GM23338 (cell line): ENCODE results near the gene NLGN3. TPM values are rescaled to one million over a fixed set of nuclear protein-coding genes. Genes with fewer than 3 reads are reported as not detected.
A peak's percentile ranks its signal among the peaks of the same experiment; 100 is the strongest.

Experiments used
- ATAC-seq: fragments of 200-7000 bp; cut with Tn5 transposase; 3 replicates; pipeline ENCODE4 v1.9.1; 2020
- DNase-seq: peaks from one replicate; pipeline ENCODE4 v3.0.0-alpha.2; 2015; ENCODE audit warnings: low spot score
- H2AFZ ChIP-seq: fragments of 200-600 bp; sonication (generic); 2 replicates; pipeline ENCODE4 v1.8.0; 2016; ENCODE audit warnings: antibody characterized with exemption, mild to moderate bottlenecking, moderate library complexity
- H3F3A ChIP-seq: fragments of 200-600 bp; sonication (generic); replicated peaks from 2 replicates; pipeline ENCODE4 v1.8.0; 2017; ENCODE audit warnings: antibody characterized with exemption, mixed run types, low read depth
- H3K27ac ChIP-seq: fragments of 200-600 bp; sonication (generic); 2 replicates; pipeline ENCODE4 v1.6.1; 2016; ENCODE audit warnings: low read depth
- H3K27me3 ChIP-seq: fragments of 200-600 bp; sonication (generic); 2 replicates; pipeline ENCODE4 v1.8.0; 2016; ENCODE audit warnings: mild to moderate bottlenecking, mixed run types, moderate library complexity; ENCODE audit not compliant: insufficient read depth
- H3K36me3 ChIP-seq: fragments of 200-600 bp; sonication (generic); 2 replicates; pipeline ENCODE4 v1.8.0; 2016; ENCODE audit warnings: mild to moderate bottlenecking; ENCODE audit not compliant: insufficient read depth
- H3K4me1 ChIP-seq: fragments of 200-600 bp; sonication (generic); 2 replicates; pipeline ENCODE4 v1.8.0; 2016; ENCODE audit warnings: mild to moderate bottlenecking, moderate library complexity; ENCODE audit not compliant: insufficient read depth
- H3K4me2 ChIP-seq: fragments of 200-600 bp; sonication (generic); 2 replicates; pipeline ENCODE4 v1.7.1; 2017; ENCODE audit warnings: mixed run types
- H3K4me3 ChIP-seq: fragments of 200-600 bp; sonication (generic); 2 replicates; pipeline ENCODE4 v1.6.1; 2016; ENCODE audit warnings: mixed run types
- H3K79me2 ChIP-seq: fragments of 200-600 bp; sonication (generic); replicated peaks from 2 replicates; pipeline ENCODE4 v1.8.0; 2017; ENCODE audit warnings: mild to moderate bottlenecking; ENCODE audit not compliant: insufficient read depth
- H3K9me2 ChIP-seq: fragments of 200-600 bp; sonication (generic); 2 replicates; pipeline ENCODE4 v1.8.0; 2017; ENCODE audit not compliant: insufficient read depth
- H4K20me1 ChIP-seq: fragments of 200-600 bp; sonication (generic); replicated peaks from 2 replicates; pipeline ENCODE4 v1.8.0; 2017; ENCODE audit warnings: mild to moderate bottlenecking; ENCODE audit not compliant: insufficient read depth
- H3K27ac Mint-ChIP-seq: 2 replicates; pipeline ENCODE4 v1.8.0; 2020; ENCODE audit warnings: inconsistent platforms, mild to moderate bottlenecking, moderate library complexity, mixed read lengths
- H3K27me3 Mint-ChIP-seq: 3 replicates; pipeline ENCODE4 v1.8.0; 2022; ENCODE audit warnings: low read depth, mild to moderate bottlenecking, moderate library complexity, mixed read lengths, inconsistent platforms; ENCODE audit not compliant: insufficient read depth, poor library complexity
- H3K36me3 Mint-ChIP-seq: 3 replicates; pipeline ENCODE4 v1.8.0; 2021; ENCODE audit warnings: low read depth, mild to moderate bottlenecking, inconsistent platforms, moderate library complexity, mixed read lengths
- H3K4me1 Mint-ChIP-seq: 3 replicates; pipeline ENCODE4 v1.8.0; 2020; ENCODE audit warnings: mild to moderate bottlenecking, inconsistent platforms, mixed read lengths
- H3K4me3 Mint-ChIP-seq: 3 replicates; pipeline ENCODE4 v1.8.0; 2021; ENCODE audit warnings: moderate library complexity, mild to moderate bottlenecking, inconsistent platforms, mixed read lengths
- H3K9me3 Mint-ChIP-seq: 3 replicates; pipeline ENCODE4 v1.8.0; 2020; ENCODE audit warnings: moderate library complexity, mild to moderate bottlenecking, inconsistent platforms, mixed read lengths
- CREB1 ChIP-seq: fragments of 250-450 bp; sonication (Bioruptor Pico); IDR thresholded peaks from 2 replicates; pipeline ENCODE4 v1.5.0; 2020; ENCODE audit warnings: low read depth, mild to moderate bottlenecking, moderate library complexity
- CTCF ChIP-seq, 2 experiments: fragments of 200-600 bp in 1 of 2; sonication (generic) in 1 of 2; conservative IDR thresholded peaks; 2 replicates each; pipeline versions ENCODE4 v1.5.1 to v1.6.1; 2016 to 2017; ENCODE audit warnings: antibody characterized with exemption in 2 of 2, low read depth in 2 of 2, mild to moderate bottlenecking in 2 of 2, moderate library complexity in 1 of 2
- EZH2phosphoT487 ChIP-seq: fragments of 200-600 bp; sonication (generic); IDR thresholded peaks from one replicate; pipeline ENCODE4 v1.8.1; 2018; ENCODE audit warnings: antibody characterized with exemption; ENCODE audit not compliant: unreplicated experiment
- JUNB ChIP-seq: IDR thresholded peaks from one replicate; pipeline ENCODE4 v1.6.1; 2016; ENCODE audit warnings: antibody characterized with exemption; ENCODE audit not compliant: unreplicated experiment
- NANOG ChIP-seq: IDR thresholded peaks from 2 replicates; pipeline ENCODE4 v1.6.1; 2016; ENCODE audit warnings: antibody characterized with exemption, borderline replicate concordance
- POLR2AphosphoS5 ChIP-seq: IDR thresholded peaks from 2 replicates; pipeline ENCODE4 v1.6.1; 2016; ENCODE audit warnings: antibody characterized with exemption, low read depth
- REST ChIP-seq: IDR thresholded peaks from one replicate; pipeline ENCODE4 v1.6.1; 2018; ENCODE audit warnings: antibody characterized with exemption; ENCODE audit not compliant: unreplicated experiment
- ZNF114 ChIP-seq: fragments of 250-450 bp; sonication (Bioruptor Pico); IDR thresholded peaks from 2 replicates; pipeline ENCODE4 v1.5.0; 2020; ENCODE audit warnings: mild to moderate bottlenecking, moderate library complexity
- ZNF331 ChIP-seq: fragments of 250-450 bp; sonication (Bioruptor Pico); IDR thresholded peaks from 2 replicates; pipeline ENCODE4 v1.5.0; 2020; ENCODE audit warnings: low read depth, mild to moderate bottlenecking, moderate library complexity
- ZNF462 ChIP-seq: fragments of 250-450 bp; sonication (Bioruptor Pico); IDR thresholded peaks from 2 replicates; pipeline ENCODE4 v1.5.0; 2020; ENCODE audit warnings: mild to moderate bottlenecking, moderate library complexity
- long read RNA-seq: library from polyadenylated mRNA; unstranded; transcript quantifications from one replicate; pipeline ENCODE4 v2.0.0, GENCODE V29; 2020; ENCODE audit not compliant: unreplicated experiment
- polyA plus RNA-seq: library from polyadenylated mRNA; unstranded; fragments of >200 nt; fragmentation: Nextera tagmentation; extraction: Ambion mirVana; gene quantifications from 2 replicates; pipeline ENCODE4 v1.2.1, GENCODE V29; 2016
- total RNA-seq: library from RNA; depleted of rRNA; stranded (reverse); fragments of >200 nt; shearing (Covaris generic); gene quantifications from 2 replicates; pipeline ENCODE4 v1.2.3, GENCODE V29; 2014; rRNA removed

The NLGN3 gene
- total RNA-seq (15.3 and 17.2 TPM in 2 replicates), polyA plus RNA-seq (4.5 and 5.2 TPM in 2 replicates)
- long read RNA-seq, partial matches to known transcripts: 0 of 3 reads
- long read RNA-seq, other reads (novel, unspliced or antisense): 3 of 3 reads

- no peaks in the 10 kb centered on the region for H3K9me2 ChIP-seq
- peak within 1 kb of the TSS; percentile 76 for H3K4me3 ChIP-seq
- peaks cover 4% of the 10 kb centered on the region for H3K27me3 Mint-ChIP-seq
- H3F3A ChIP-seq: no peaks in the 10 kb centered on the region
- ATAC-seq: peak; percentile 56
- H3K9me3 Mint-ChIP-seq: no peaks in the 10 kb centered on the region
- H3K4me1 ChIP-seq: peaks cover 8% of the 10 kb centered on the region; the same call in 1 of the 2 replicates
- H3K27ac ChIP-seq: no peak within 1 kb of the TSS
- H3K79me2 ChIP-seq: no peaks in the 10 kb centered on the region
- no peak within 1 kb of the TSS for H2AFZ ChIP-seq
- no peak within 1 kb of the TSS for H3K27ac Mint-ChIP-seq
- H3K27me3 ChIP-seq: no peaks in the 10 kb centered on the region
- no peaks in the 10 kb centered on the region for H4K20me1 ChIP-seq
- peak within 1 kb of the TSS; percentile 71 for H3K4me3 Mint-ChIP-seq
- H3K36me3 Mint-ChIP-seq: peaks cover 13% of the 10 kb centered on the region; the same call in 2 of the 3 replicates
- H3K4me2 ChIP-seq: peak within 1 kb of the TSS; percentile 87
- 0 out of 2 replicates have a peak, but pooled peaks have one; percentile 10 for TF ChIP-seq POLR2AphosphoS5
- TF ChIP-seq CREB1 (CRISPR knock-in tag): no peak
- no peaks in the 10 kb centered on the region for H3K36me3 ChIP-seq
- DNase-seq: peak; percentile 59
- peaks cover 23% of the 10 kb centered on the region for H3K4me1 Mint-ChIP-seq
Measured at GRCh38 chrX:71144651-71145050, at the start of gene NLGN3. NLGN3 (plus strand) TSS chrX:71144841; CDS start chrX:71147750, 2,909 bp downstream.

GRCh38 chrX:71095033-71095432 is 49.6 kb upstream of the NLGN3 start:
- H3K4me1 ChIP-seq: peaks cover 15% of the 10 kb centered on the region
- H2AFZ ChIP-seq: peak overlapping the region; percentile 85; the same call in 1 of the 2 replicates
- peaks cover 14% of the 10 kb centered on the region for H3K79me2 ChIP-seq
- H3K4me2 ChIP-seq: peak overlapping the region; percentile 74
- peaks cover 4% of the 10 kb centered on the region; the same call in 1 of the 2 replicates for H3K27me3 ChIP-seq
- H3K27ac ChIP-seq: no peak overlapping the region
- peak overlapping the region; percentile 97 for H3K4me3 Mint-ChIP-seq
- no peak for ATAC-seq
- peaks cover 2% of the 10 kb centered on the region for H3K27me3 Mint-ChIP-seq
- H3F3A ChIP-seq: no peaks in the 10 kb centered on the region; the same call in 1 of the 2 replicates
- H3K9me3 Mint-ChIP-seq: no peaks in the 10 kb centered on the region; the same call in 2 of the 3 replicates
- H3K9me2 ChIP-seq: no peaks in the 10 kb centered on the region
- H3K36me3 ChIP-seq: no peaks in the 10 kb centered on the region
- no peaks in the 10 kb centered on the region for H4K20me1 ChIP-seq
- no peaks in the 10 kb centered on the region for H3K36me3 Mint-ChIP-seq
- peak overlapping the region; percentile 78 for H3K4me3 ChIP-seq
- peaks cover 18% of the 10 kb centered on the region for H3K4me1 Mint-ChIP-seq
- DNase-seq: no peak
- no peak overlapping the region for H3K27ac Mint-ChIP-seq
- no peak for TF ChIP-seq NANOG
- no peak for TF ChIP-seq EZH2phosphoT487
- TF ChIP-seq ZNF462 (CRISPR knock-in tag): no peak
- TF ChIP-seq ZNF331 (CRISPR knock-in tag): no peak
- TF ChIP-seq ZNF114 (CRISPR knock-in tag): no peak
- TF ChIP-seq JUNB: no peak
- no peak for TF ChIP-seq POLR2AphosphoS5
- no peak for TF ChIP-seq REST
- TF ChIP-seq CTCF (conservative IDR thresholded peaks at IDR 0.05; ENCODE audit: low read depth in 2 of 2): no peak
- TF ChIP-seq CREB1 (CRISPR knock-in tag): no peak
